Left lung (tissue), 10 donors: Measurements from ENCODE around the gene ATPAF1. TPM values are rescaled to one million over a fixed set of nuclear protein-coding genes. Genes with fewer than 3 reads are reported as not detected.

Experiments
- ATAC-seq: fragments of 200-7000 bp; cut with Tn5 transposase; one replicate; pipeline ENCODE4 v1.9.1; 2020; ENCODE audit warnings: moderate library complexity
- DNase-seq, 4 donors: peaks; one replicate each; pipeline ENCODE4 v3.0.0-alpha.2; 2013 to 2020
- H3K27ac ChIP-seq, 2 donors: fragments of 200-600 bp; sonication (generic) in 1 of 2; one replicate each; pipeline versions ENCODE4 v1.5.0 to v1.8.0; 2020 to 2021
- H3K27me3 ChIP-seq, 2 donors: fragments of 200-600 bp; sonication (generic) in 1 of 2; one replicate each; pipeline versions ENCODE4 v1.5.0 to v1.8.0; 2020 to 2021
- H3K36me3 ChIP-seq, 2 donors: fragments of 200-600 bp; sonication (generic) in 1 of 2; one replicate each; pipeline versions ENCODE4 v1.5.0 to v1.8.0; 2020 to 2021
- H3K4me1 ChIP-seq, 2 donors: fragments of 200-600 bp; one replicate each; pipeline ENCODE4 v1.8.0; 2021
- H3K4me3 ChIP-seq, 2 donors: fragments of 200-600 bp; sonication (generic) in 1 of 2; one replicate each; pipeline versions ENCODE4 v1.5.0 to v1.8.0; 2020 to 2021; ENCODE audit warnings: mild to moderate bottlenecking in 1 of 2
- H3K9me3 ChIP-seq, 2 donors: fragments of 200-600 bp; sonication (generic) in 1 of 2; one replicate each; pipeline versions ENCODE4 v1.5.0 to v1.8.0; 2020 to 2021
- CTCF ChIP-seq, 2 donors: fragments of 200-600 bp; sonication (generic) in 1 of 2; IDR thresholded peaks; one replicate each; pipeline versions ENCODE4 v1.5.0 to v1.8.0; 2021; ENCODE audit warnings: antibody characterized with exemption in 2 of 2
- intact Hi-C, 2 donors: fragments of 100-400 bp; cut with DNase I; formaldehyde crosslinking; loops; one replicate each; pipeline versions ENCODE4 v1.11.2 to v1.14.2; 2022
- polyA plus RNA-seq, 6 donors: library from polyadenylated mRNA; unstranded; fragments of 120-200 nt; gene quantifications; one replicate each; pipeline ENCODE4 v1.2.1, GENCODE V29; 2013; ENCODE audit not compliant: insufficient read length in 6 of 6
- total RNA-seq, 2 donors: library from RNA; stranded (reverse); fragmentation: NEBNext Ultra II Directional; extraction: Animal tissue kit (Norgen Biotek cat#: 25700); gene quantifications; one replicate each; pipeline ENCODE4 v1.2.1, GENCODE V29; 2021
- donor health status: DM: no; HTN: yes; CAD: no.
- donor health status: DM: no; HTN: no; CAD: no.

Gene ATPAF1
- total and polyA plus RNA-seq, 8 donors = 34.3 to 90.0 (median 76.4) TPM

GRCh38 chr1:46637444-46638083 is 30.6 kb downstream of the ATPAF1 start:
- no peak overlapping the region for H3K4me3 ChIP-seq
- no peak overlapping the region for H3K27ac ChIP-seq
- H3K36me3 ChIP-seq = peaks cover 0 to 44% of the 10 kb centered on the region in 2 donors
- TF ChIP-seq CTCF (IDR thresholded peaks at IDR 0.05) = no peak
- no peak for ATAC-seq
- H3K4me1 ChIP-seq = no peaks in the 10 kb centered on the region
- intact Hi-C loops = no loop called here
- no peak for DNase-seq
- no peaks in the 10 kb centered on the region for H3K9me3 ChIP-seq
- no peaks in the 10 kb centered on the region for H3K27me3 ChIP-seq

GRCh38 chr1:46635205-46635604 is 33.0 kb downstream of the ATPAF1 start:
- no peaks in the 10 kb centered on the region for H3K27me3 ChIP-seq
- TF ChIP-seq CTCF (IDR thresholded peaks at IDR 0.05) = no peak
- no peak for DNase-seq
- intact Hi-C loops = no loop called here
- H3K36me3 ChIP-seq = peaks cover 0 to 62% of the 10 kb centered on the region in 2 donors
- no peak overlapping the region for H3K27ac ChIP-seq
- no peak for ATAC-seq
- no peaks in the 10 kb centered on the region for H3K9me3 ChIP-seq
- H3K4me1 ChIP-seq = no peaks in the 10 kb centered on the region
- H3K4me3 ChIP-seq = no peak overlapping the region

- no peak for ATAC-seq
- no peak overlapping the region for H3K27ac ChIP-seq
- no peaks in the 10 kb centered on the region for H3K4me1 ChIP-seq
- no peaks in the 10 kb centered on the region for H3K27me3 ChIP-seq
- no peaks in the 10 kb centered on the region for H3K9me3 ChIP-seq
- peaks cover 0 to 48% of the 10 kb centered on the region in 2 donors for H3K36me3 ChIP-seq
- DNase-seq = no peak
- TF ChIP-seq CTCF (IDR thresholded peaks at IDR 0.05) = no peak
- H3K4me3 ChIP-seq = no peak overlapping the region
- intact Hi-C loops = no loop called here
These were observed 37.4 kb downstream of the ATPAF1 start for GRCh38 chr1:46630719-46631118.

- DNase-seq (no peak), ATAC-seq (no peak)
- Histone ChIP-seq H3K4me3 (no peak overlapping the region), H3K4me1 (no peaks in the 10 kb centered on the region), H3K27me3 (no peaks in the 10 kb centered on the region), H3K9me3 (no peaks in the 10 kb centered on the region), H3K27ac (no peak overlapping the region), H3K36me3 (no peaks in the 10 kb centered on the region)
- intact Hi-C loops = loop anchor here in 1 of 2 donors (10.0 kb wide), 1 partner anchor 101 kb away; no protein-coding TSS in a partner anchor
- no peak for TF ChIP-seq CTCF (IDR thresholded peaks at IDR 0.05)
These were observed 44.2 kb downstream of the ATPAF1 start for GRCh38 chr1:46623743-46624644.

- H3K36me3 ChIP-seq = no peaks in the 10 kb centered on the region
- ATAC-seq (peak; percentile 76), DNase-seq (no peak)
- no peaks in the 10 kb centered on the region for H3K27me3 ChIP-seq
- H3K4me1 ChIP-seq = peaks cover 0 to 2% of the 10 kb centered on the region in 2 donors
- intact Hi-C loops = loop anchor here in 1 of 2 donors (10.0 kb wide), 1 partner anchor 102 kb away; no protein-coding TSS in a partner anchor
- no peak overlapping the region for H3K27ac ChIP-seq
- no peak overlapping the region for H3K4me3 ChIP-seq
- H3K9me3 ChIP-seq = no peaks in the 10 kb centered on the region
- TF ChIP-seq CTCF (IDR thresholded peaks at IDR 0.05) = peak; percentile 19 to 31
These were observed 45.8 kb downstream of the ATPAF1 start for GRCh38 chr1:46622344-46622743.
